NOMO-1 treated with dmso at 0.1 percent for 144 hours (cell line): ENCODE measurements around the gene GABRG3.

ENCODE experiments used
- DNase-seq: peaks from one replicate; lab custom pipeline; 2025; ENCODE audit not compliant: unreplicated experiment; lab: John Stamatoyannopoulos, UW

The GABRG3 gene

DNA sequence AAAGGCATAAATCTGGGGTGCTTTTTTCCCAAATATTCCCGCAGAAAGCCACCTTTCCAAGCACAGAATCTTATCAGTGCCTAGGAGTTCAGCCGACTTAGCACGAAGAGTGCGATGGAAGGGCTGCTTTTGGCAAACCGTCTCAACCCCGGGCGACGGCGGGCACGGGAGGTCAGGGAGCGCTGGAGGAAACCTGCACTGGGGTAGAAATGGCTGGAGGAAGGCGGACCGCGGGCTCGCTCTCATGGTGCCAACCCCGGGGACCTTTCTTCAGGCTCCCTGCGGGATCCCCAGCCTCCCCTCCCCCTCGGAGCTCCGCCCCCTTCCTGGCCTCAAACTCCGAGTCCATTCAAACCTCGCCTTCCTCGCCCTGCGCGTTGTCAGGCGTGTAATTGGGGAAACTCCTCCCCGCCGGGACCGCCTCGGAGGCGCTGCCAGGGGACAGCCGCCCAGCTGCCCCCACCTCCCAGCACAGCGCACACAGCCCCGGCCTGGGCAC, at the start of gene GABRG3:
Gene GABRG3 (plus strand): TSS at position 470 of the 499 bp plus-strand sequence.
- DNase-seq, result no peak

DNA sequence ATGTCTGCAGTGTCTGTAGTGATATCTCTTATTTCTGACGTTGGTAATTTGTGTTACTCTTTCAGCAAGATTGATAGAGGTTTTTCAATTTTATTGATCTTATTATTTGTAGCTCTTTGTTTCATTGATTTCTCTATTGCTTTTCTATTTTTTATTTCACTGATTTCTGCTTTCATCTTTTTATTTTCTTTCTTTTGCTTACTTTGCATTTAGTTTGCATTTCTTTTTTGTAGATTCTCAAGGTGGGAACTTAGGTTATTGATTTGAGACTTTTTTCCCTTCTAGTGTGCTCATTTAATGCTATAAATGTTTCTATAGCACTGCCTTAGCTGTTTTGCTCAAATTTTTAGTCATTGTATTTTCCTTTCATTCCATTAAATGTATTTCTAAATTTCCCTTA, 49.5 kb upstream of the GABRG3 start:
- DNase-seq, result no peak

DNA sequence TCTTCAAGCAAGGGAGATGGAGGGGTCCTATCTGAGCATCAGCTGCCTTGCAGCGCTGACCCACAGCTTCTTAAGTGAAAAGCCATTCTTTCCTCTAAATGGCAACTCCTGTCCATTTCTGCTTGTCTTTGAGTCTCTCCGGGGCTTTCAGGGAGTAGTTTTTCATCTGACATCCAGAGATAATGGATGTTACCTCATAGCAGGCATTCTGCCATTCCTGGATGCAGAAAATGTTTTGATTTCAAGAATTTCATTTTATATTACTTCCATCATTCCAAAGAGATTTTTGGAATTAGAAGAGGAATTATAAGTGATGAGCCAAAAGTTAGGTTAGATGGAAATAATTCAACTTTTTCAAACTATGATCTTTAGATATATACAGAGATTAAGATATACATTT, 44.9 kb upstream of the GABRG3 start:
- DNase-seq, result no peak

DNA sequence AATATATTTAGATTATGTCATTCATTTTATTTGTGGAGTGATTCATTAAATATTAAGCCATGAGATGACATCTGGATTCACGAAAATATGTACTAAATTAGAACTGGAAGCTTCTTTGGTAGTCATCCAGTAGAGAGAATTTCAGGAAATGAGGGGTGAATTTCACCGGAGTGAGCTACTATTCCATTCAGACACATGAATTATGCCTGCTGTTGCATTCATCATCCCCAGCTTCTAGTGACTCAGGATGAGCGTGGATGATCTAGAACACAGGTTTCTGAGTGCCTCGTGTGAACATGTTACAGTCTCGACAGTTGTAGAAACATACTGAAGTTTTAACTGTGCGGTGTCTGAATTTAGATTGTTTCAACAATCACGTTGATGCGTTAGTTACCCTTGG, 42.9 kb upstream of the GABRG3 start:
- no peak for DNase-seq

DNA sequence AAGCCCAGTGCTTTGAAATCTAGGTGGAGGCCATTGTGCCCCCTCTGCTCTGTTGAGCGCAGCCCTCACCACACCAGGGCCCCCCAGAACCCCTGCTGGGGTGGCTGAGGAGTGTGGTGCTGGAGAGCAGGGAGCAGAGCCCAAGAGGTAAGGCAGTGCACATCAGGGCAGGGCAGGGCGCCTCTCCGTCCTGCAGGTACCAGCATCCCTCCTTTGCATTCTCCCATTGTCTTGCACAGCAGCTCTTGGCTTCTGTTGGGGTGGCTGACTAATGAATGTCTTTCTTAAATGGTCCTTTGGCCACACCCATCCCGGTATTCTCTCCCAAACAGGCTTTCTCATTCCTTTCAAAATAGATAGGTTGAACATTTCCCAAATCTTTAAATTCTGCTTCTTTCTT, 41.4 kb upstream of the GABRG3 start:
- no peak for DNase-seq

DNA sequence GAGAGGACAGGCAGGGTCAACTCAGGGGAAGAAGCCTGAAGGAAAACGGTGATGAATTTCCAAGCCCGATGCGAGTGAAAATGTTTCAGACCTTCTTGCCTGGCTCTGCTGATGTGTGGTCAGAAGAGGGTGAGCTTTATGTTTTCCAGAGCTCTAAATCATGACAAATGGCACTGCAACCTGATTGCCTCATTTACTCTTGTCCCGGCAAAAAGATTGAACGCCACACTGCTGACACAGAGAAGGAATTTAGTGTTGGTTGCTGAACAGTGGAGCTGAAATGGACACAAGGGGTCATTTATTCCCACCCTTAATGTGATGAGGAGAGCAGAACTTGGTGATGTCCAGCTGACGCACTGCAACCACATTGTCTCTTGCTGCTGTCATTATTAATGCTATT, 36.1 kb upstream of the GABRG3 start:
- no peak for DNase-seq

DNA sequence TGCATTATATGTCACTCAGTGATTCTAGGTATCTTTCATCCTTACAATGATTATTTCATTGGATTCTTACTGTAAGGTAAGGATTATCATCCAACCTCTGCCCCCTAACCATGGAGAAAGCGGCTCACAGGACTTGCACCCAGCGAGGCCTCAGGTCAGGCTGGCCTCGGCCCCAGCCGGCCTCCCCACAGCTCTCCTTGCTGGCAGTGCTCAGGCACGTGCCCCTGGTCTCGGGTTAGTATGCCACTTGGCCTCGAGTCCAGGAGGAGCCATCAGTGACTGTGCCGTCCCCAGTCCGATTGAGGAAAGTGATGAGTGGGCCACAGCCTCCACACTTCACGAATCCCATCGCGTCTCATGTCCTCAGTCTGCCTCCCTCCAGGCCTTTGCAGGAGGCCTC, 35.7 kb upstream of the GABRG3 start:
- DNase-seq, result no peak

DNA sequence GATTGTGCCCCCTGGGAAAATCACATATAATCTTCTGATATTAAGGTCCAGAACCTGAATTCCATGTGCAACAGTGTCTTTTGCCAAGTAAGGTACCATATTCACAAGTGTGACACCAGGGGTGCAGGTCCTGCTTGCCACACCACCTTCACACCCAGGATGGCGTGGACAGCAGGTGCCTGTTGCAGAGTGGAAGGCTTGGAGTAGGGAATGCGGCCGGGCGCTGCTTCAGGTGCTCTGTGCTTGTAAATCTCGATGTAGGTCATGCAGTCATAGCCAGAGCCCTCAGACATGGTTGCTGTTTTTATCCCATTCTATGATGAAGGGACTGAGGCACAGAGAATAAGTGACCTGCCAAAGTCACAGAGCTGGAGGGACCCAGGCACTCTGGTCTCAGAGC, 34.5 kb upstream of the GABRG3 start:
- no peak for DNase-seq

DNA sequence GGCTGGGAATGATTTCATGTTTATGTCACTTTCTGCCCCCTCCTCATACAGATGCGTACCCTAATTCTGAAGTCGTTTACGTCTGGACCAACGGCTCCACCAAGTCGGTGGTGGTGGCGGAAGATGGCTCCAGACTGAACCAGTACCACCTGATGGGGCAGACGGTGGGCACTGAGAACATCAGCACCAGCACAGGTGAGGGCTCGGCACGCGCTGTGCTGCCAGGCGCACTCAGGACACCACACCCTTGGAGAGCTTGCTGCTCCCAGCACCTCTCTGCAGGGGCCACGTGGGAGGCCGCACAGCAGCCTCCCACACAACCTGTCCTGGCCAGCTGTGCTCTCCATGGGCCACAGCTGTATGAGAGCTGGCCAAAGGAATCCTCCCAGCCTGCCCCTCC, 33.8 kb upstream of the GABRG3 start:
- DNase-seq, result no peak

DNA sequence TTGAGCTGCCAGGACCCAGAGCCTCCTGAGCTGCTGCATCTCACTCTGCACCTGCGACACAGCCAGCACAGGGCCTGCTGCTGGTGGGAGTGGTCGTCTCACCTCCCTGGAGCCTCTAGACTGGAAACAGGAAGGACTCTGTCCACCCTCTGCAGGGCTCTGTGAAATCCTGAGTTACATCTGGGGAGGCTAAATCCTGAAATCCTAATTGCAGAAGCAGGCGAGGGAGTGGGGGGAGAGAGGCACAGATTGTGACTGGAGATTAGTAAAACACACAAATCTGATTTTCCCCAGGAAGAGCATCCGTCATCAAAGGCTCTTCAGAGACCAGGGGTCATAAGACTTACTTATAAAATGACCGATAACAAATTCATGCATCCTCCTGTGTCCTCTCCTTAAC, 31.6 kb upstream of the GABRG3 start:
- no peak for DNase-seq

DNA sequence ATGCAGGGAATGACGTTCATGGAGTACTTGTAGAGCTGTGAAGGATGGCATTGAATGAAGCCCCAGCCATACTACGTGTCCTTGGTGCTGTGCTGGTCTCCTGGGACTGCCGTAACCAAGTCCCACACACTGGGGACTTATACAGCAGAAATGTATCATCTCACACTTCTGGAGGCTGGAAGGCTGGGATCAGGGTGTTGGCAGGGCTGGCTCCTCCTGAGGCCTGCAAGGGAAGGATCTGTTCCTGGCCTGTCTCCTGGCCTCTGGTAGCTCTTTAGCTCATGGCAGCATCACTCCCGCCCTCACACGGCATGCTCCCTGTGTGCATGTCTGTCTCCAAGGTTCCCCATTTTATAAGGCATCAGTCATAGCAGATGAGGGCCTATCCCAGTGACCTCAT, 29.5 kb upstream of the GABRG3 start:
- no peak for DNase-seq

DNA sequence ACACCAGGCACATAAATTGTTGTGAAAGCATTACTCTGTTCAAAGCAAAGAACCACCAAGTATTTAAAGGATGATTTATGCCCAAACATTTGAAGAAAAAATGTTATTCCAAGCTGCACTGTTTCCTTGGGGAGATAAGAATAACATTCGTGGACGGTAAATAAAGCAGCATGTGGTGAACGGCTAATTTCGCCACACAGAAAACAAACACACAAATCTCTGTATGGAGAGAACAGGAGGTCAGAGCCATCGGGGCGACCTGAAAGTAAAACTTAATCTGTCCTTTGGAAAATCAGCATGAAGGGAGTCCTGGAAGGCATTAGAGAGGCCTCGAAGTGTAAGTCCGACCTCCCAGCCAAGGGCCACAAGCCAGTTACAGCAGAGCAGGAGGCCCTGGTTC, 27.1 kb upstream of the GABRG3 start:
- DNase-seq, result no peak

DNA sequence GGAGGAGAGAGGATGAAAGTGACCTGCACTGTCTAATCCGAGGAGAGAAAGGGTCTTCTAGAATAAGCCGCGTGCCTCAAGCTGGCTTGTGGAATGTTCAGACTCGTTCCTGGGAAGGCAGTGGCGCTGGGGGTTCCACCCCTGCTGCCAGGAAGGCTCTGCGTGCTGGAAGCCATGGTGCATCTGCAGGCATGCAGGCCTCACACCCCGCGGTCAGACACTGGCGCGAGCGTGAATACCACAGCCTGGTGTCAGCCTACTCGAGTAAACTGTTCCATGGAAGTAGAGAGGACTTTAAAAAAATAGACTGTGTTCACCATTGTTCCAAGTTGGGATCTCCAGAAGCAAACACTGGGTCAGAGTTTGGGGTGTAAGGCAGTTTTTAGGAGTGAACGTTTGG, 25.9 kb upstream of the GABRG3 start:
- DNase-seq, result no peak

DNA sequence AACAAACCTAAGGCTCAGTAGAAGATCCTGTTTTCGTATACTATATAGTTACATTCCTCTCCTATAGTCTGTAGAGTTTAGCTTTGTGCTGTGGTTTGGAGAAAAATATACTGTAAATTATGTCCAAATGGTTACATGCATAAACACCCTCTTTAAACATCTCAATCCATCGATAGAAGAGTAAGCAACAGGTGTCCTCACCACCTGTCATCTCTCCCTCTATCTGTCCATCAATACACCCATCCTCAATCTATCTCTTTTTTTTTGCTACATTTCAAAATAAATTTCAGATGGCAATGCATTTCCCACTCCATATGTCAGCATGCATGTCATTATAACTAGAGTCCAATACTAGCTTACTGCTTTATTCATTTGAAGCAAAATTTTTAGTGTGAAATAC, 21.0 kb upstream of the GABRG3 start:
- DNase-seq, result no peak

DNA sequence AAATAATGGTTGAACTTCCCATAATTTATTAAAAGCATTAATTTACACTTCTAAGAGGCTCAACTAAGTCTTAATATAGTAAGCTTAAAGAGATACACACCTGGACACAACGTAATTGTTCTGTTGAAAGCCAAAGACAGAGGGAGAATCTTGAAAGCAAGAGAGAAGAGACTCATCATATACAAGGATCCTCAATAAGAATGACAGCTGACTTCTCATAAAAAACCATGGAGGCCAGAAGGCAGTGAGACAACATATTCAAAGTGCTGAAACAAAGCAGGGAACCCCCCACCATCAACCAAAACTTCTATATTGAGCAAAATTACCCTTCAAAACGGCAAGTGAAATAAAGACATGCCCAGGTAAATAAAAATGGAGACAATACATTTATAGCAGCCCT, 16.6 kb upstream of the GABRG3 start:
- DNase-seq, result no peak

DNA sequence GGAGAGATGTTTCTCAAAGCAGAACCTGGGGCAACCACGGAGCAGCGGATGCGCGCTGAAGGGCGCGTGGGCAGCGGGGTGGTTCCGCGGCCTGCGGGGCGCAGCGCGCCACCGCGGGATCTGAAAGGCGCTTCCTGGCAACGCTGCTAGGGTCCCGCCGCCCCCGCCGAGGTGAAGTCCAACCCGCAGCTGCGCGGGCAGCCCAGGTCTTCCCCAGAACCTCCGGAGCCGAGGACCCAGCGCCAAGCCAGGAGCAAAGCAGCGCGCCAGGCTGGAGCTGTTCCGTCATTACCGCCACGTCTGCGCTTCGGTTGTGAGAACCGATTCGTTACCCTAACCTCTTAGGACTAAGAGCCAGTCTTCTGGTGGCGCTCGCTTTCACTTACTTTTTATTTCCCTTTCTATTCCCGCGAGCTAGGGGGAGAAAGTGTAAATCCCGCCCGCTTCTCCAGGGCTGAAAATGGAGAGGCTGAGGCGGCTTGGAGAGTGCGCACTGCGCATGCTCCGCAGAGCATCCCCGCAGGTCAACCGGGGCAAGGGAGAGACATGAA, 3.2 kb upstream of the GABRG3 start:
- no peak for DNase-seq

DNA sequence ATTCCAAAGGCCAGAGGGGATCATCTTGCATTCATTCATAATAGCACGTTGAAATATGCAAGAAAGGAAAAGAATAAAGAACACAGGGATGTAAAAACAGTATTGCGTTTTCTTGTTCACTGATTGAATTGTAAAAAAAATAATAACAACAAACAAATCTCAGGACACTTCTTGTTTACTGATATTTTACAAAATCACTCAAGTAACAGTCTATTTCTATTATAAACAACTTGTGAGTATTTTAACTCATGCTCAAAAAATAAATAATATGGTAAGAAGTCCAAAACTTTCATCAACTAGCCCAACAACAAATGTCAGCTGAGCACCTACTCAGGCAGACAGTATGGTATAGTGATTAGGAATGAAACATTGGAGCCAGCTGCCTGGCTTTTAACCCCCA, 2.2 kb upstream of the GABRG3 start:
- DNase-seq, result no peak

DNA sequence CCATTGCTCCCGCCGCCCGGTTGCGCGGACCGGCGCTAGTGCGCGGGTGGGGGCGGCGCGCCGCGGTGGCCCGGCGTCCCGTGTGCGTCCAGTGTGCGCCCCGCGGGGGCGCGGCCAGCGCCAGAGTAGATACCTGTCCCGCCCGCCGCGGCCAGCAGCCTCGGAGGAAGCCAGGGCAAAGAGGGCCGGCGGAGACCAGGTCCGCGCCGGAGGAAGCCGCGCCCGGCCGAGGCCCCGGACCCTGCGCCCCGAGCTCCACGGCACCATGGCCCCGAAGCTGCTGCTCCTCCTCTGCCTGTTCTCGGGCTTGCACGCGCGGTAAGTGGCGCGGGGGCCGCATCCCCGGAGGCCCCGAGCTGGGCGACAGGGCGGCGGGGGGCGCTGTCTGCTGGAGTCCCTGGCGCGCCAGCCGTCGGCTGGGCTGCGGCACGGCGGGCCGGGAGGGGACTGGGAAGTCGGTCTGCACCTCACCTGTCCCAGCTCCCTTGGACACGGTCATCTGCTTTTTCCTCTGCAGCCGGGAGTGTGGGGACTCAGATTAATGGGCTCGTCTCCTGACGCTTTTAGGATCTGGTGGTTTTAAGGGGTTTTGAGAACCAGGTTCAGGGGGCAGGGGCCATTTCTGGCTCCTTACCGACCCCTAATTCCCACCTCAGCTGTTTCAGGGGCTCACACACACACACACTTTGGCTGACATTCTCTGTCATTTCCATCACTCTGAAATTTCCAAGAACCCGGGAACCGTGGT, 464 bp downstream of the GABRG3 start:
- DNase-seq, result no peak

DNA sequence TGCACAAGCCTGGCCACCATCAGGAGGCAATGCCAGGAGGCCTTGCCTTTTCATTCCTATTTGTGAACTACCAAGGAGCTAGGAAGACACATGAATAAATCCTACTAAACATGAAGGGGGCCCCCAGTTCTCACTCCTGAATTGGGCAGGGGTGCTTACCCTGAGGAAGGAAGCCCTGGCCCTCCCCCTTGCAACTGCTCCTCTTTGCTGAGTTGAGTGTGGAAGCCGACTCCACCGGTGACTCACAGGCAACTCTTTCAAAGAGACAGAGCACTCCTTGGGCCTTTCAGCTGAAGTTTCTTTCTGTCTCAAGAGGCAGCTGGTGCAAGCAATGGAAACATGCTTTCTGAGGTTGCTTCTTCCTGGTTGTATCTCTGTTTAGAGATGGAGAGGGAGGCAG, 1.7 kb downstream of the GABRG3 start:
- DNase-seq, result no peak

DNA sequence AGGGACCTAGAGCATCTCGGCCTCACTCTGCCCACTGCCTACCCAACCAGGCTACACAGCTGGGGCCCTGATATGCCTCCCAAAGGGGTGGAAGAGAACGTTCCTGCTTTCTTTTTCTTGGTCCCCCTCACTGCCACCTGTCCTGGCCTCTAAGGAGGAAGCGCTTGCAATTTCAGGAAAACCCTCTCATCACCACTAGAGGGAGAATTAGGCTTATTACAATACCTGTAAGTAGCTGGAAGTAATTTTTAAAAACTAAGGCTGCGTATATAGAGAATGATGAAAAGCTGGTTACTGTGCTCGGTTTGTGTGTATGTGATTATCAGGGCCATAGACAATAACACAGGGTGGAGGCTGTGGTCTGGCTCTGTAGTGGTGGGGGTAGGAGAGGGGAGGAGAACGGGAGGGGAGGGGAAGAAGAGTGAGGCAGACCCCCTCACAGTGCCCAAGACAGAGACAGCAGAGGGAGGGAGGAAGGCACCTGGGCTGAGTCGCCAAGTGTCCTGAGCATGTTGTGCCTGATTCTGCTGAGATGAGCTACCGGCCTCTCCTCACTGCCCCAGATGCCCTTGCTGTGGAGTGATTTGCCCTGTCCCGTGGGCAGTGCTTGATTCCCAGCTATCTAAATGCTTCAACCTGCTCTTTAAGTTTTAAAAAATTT, 3.3 kb downstream of the GABRG3 start:
- no peak for DNase-seq

DNA sequence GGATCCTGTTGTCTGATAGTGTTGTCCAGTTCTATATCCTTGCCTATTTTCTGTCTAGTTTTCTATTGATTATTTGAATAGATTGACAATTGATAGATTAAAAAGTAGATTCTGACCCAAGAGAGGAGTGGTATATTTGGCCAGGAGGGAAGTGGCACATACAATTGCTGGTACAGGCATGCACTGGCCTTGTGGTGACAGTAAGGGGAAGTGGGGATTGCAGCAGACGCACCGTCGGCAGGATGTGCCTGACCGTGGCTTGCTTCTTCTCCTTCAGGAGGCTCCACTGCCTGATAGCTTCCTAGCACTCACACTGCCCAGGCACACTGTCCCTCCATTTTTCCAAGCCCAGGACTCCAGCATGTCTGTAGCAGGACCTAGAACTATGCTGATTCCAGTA, 10.5 kb downstream of the GABRG3 start:
- no peak for DNase-seq

DNA sequence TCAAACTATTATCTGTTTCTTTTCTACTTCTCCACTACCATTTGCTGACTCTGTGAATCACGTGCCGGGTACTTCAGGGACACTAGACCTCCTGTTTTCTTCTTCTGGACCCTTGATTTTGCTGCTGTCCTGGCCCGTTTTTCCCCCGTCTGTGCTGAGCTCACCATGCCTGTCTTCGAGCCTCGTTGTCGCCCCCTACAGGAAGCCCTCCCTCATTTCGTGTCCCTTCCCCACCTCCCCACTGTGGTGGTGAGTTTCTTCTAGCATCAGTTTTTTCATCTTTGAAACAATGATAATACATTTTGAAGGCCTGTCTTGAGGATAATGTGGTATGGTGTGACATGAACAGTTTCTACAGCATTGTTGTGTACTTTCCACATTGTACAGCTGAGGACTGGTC, 12.8 kb downstream of the GABRG3 start:
- no peak for DNase-seq

DNA sequence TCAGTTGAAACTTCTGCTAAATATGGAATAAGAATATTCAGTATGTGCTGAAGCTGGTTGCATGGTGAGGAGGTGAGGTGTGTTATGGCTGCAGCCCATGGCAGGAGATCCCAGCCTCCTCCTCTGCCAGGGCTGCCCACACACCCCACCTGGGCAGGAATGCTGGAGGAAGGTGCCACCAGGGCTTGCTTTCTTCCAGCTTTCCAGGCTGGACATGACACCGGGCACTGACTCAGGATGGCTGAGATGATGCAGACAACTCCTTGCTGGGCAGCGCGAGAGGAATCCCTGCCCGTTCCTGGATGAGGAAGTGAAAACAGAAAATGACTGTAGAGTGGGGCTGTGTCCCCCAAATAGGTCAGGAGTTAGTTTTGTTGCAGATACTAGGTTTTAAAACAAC, 14.1 kb downstream of the GABRG3 start:
- no peak for DNase-seq
